B cell (primary cell): Measurements from ENCODE around the gene EMP2.

Experiments used
- CTCF ChIP-seq: fragments of 200-600 bp; IDR thresholded peaks from one replicate; pipeline ENCODE4 v1.8.0; 2022; ENCODE audit warnings: antibody characterized with exemption, mild to moderate bottlenecking
- EZH2 ChIP-seq: IDR thresholded peaks from 2 replicates; pipeline ENCODE4 v1.6.1; 2012; ENCODE audit warnings: borderline replicate concordance, low read depth, mild to moderate bottlenecking, moderate library complexity, low read length; ENCODE audit not compliant: insufficient read depth, poor library complexity, severe bottlenecking

- no peak for TF ChIP-seq CTCF
- TF ChIP-seq EZH2, result no peak
These were observed 87.1 kb downstream of the EMP2 start for GRCh38 chr16:10493276-10493675.
